Caco-2 (cell line): Measurements from ENCODE around the gene POFUT2. TPM values are rescaled to one million over a fixed set of nuclear protein-coding genes. Genes with fewer than 3 reads are reported as not detected.

Experiments used
- BruUV-seq: library from RNA; stranded (reverse); fragments of 400-500 nt; replicated peaks from 2 replicates; lab custom pipeline; 2021; lab: Mats Ljungman, UMichigan
- CTCF ChIA-PET: fragments of 300-600 bp; sonication (Branson Sonifier 250); formaldehyde crosslinking; loops from one replicate; lab custom pipeline; 2022; ENCODE audit warnings: antibody characterized with exemption; lab: Charles Lee
- POLR2A ChIA-PET: fragments of 300-600 bp; sonication (Branson Sonifier 250); formaldehyde crosslinking; loops from one replicate; lab custom pipeline; 2022; ENCODE audit warnings: antibody characterized with exemption; lab: Charles Lee
- DNase-seq, 2 experiments: peaks; one replicate each; pipeline versions ENCODE4 v3.0.0 to v3.0.0-alpha.2; 2020 to 2022
- H3K27me3 ChIP-seq: replicated peaks from 2 replicates; pipeline ENCODE4 v1.6.0; 2011; ENCODE audit warnings: low read length; ENCODE audit not compliant: control insufficient read depth, insufficient read depth
- H3K36me3 ChIP-seq: 2 replicates; pipeline ENCODE4 v1.5.1; 2011; ENCODE audit warnings: low read length; ENCODE audit not compliant: control insufficient read depth, insufficient read depth
- H3K4me1 ChIP-seq: fragments of 250-450 bp; sonication (Bioruptor Pico); 2 replicates; pipeline ENCODE4 v1.5.1; 2020; ENCODE audit warnings: mild to moderate bottlenecking
- H3K4me3 ChIP-seq: 2 replicates; pipeline ENCODE4 v1.5.1; 2011; ENCODE audit warnings: low read depth, mild to moderate bottlenecking, control low read depth, low read length
- H3K9me3 ChIP-seq: fragments of 250-450 bp; sonication (Bioruptor Pico); 2 replicates; pipeline ENCODE4 v1.5.1; 2020; ENCODE audit warnings: mild to moderate bottlenecking, moderate library complexity
- H3K27ac Mint-ChIP-seq: one replicate; pipeline ENCODE4 v1.8.0; 2022; ENCODE audit warnings: mixed read lengths; ENCODE audit not compliant: unreplicated experiment
- H3K27me3 Mint-ChIP-seq: one replicate; pipeline ENCODE4 v1.8.0; 2022; ENCODE audit warnings: mixed read lengths; ENCODE audit not compliant: insufficient read depth, unreplicated experiment
- H3K36me3 Mint-ChIP-seq: one replicate; pipeline ENCODE4 v1.8.0; 2022; ENCODE audit warnings: mild to moderate bottlenecking, mixed read lengths; ENCODE audit not compliant: insufficient read depth, unreplicated experiment
- H3K4me1 Mint-ChIP-seq: one replicate; pipeline ENCODE4 v1.8.0; 2022; ENCODE audit warnings: low read depth, mixed read lengths; ENCODE audit not compliant: unreplicated experiment
- H3K4me3 Mint-ChIP-seq: one replicate; pipeline ENCODE4 v1.8.0; 2022; ENCODE audit warnings: mild to moderate bottlenecking, moderate library complexity, mixed read lengths; ENCODE audit not compliant: unreplicated experiment
- H3K9me3 Mint-ChIP-seq: one replicate; pipeline ENCODE4 v1.8.0; 2022; ENCODE audit warnings: mixed read lengths; ENCODE audit not compliant: unreplicated experiment
- CTCF ChIP-seq, 2 experiments: fragments of 200-600 bp in 1 of 2; IDR thresholded peaks; 1 replicate in 1 of 2; 2 replicates in 1 of 2; pipeline versions ENCODE4 v1.5.1 to v1.8.0; 2011 to 2022; ENCODE audit warnings: antibody characterized with exemption in 1 of 2, control low read depth in 1 of 2, inconsistent platforms in 1 of 2, low read depth in 1 of 2, low read length in 1 of 2, mild to moderate bottlenecking in 1 of 2, moderate library complexity in 1 of 2; ENCODE audit not compliant: insufficient read depth in 1 of 2, severe bottlenecking in 1 of 2, unreplicated experiment in 1 of 2
- intact Hi-C: fragments of 100-400 bp; cut with micrococcal nuclease; formaldehyde crosslinking; loops from one replicate; pipeline ENCODE4 v1.10.0; 2022; ENCODE audit not compliant: unreplicated experiment
- total RNA-seq: library from RNA; stranded (reverse); gene quantifications from 2 replicates; pipeline ENCODE4 v1.2.3, GENCODE V29; 2022

Gene POFUT2
- total RNA-seq, 1 experiment from 2014 or later = 32.0 TPM

- POLR2A ChIA-PET = interaction anchor here (1.0 kb wide), 1 partner anchor 63 kb away, joined by 3 read pairs; no protein-coding TSS in a partner anchor
These were observed 37.8 kb upstream of the POFUT2 start for GRCh38 chr21:45325206-45326168.

GRCh38 chr21:45324489-45325205 lies 37.0 kb upstream of the POFUT2 start:
- peak; percentile 45 to 68 for DNase-seq
- Histone ChIP-seq H3K36me3 (peaks cover 2% of the 10 kb centered on the region; the same call in 1 of the 2 replicates), H3K4me3 (no peak overlapping the region), H3K9me3 (no peaks in the 10 kb centered on the region), H3K27me3 (no peaks in the 10 kb centered on the region), H3K4me1 (peaks cover 57% of the 10 kb centered on the region)
- ChIA-PET CTCF (interaction anchor here (0.7 to 2.0 kb wide), 2 partner anchors 32 to 231 kb away, joined by 4 to 5 read pairs; no protein-coding TSS in a partner anchor), POLR2A (interaction anchor here (1.0 kb wide), 1 partner anchor 64 kb away, joined by 3 read pairs; no protein-coding TSS in a partner anchor)
- H3K4me3 Mint-ChIP-seq = peak overlapping the region; percentile 16
- no peak for TF ChIP-seq CTCF (IDR thresholded peaks at IDR 0.05; ENCODE audit: insufficient read depth in 1 of 2, low read depth in 1 of 2, low read length in 1 of 2, severe bottlenecking in 1 of 2, unreplicated experiment in 1 of 2)
- no peaks in the 10 kb centered on the region for H3K27me3 Mint-ChIP-seq
- peaks cover 34% of the 10 kb centered on the region for H3K36me3 Mint-ChIP-seq
- H3K9me3 Mint-ChIP-seq = no peaks in the 10 kb centered on the region
- peak overlapping the region; percentile 86 for H3K27ac Mint-ChIP-seq
- H3K4me1 Mint-ChIP-seq = peaks cover 18% of the 10 kb centered on the region
- no TSS peak for BruUV-seq
- intact Hi-C loops = no loop called here

More at GRCh38 chr21:45325206-45326168, 37.8 kb upstream of the POFUT2 start:
- intact Hi-C loops = no loop called here
- peak in 1 of 2 experiments; percentile 30 for DNase-seq
- Mint-ChIP-seq H3K27me3 (no peaks in the 10 kb centered on the region), H3K4me3 (no peak overlapping the region), H3K4me1 (peaks cover 18% of the 10 kb centered on the region), H3K27ac (peak overlapping the region; percentile 48), H3K36me3 (peaks cover 34% of the 10 kb centered on the region), H3K9me3 (no peaks in the 10 kb centered on the region)
- TF ChIP-seq CTCF (IDR thresholded peaks at IDR 0.05; ENCODE audit: insufficient read depth in 1 of 2, low read depth in 1 of 2, low read length in 1 of 2, severe bottlenecking in 1 of 2, unreplicated experiment in 1 of 2) = no peak
- BruUV-seq = no TSS peak
- H3K4me1 ChIP-seq = peaks cover 52% of the 10 kb centered on the region
- peaks cover 2% of the 10 kb centered on the region; the same call in 1 of the 2 replicates for H3K36me3 ChIP-seq
- no peaks in the 10 kb centered on the region for H3K9me3 ChIP-seq
- no peak overlapping the region for H3K4me3 ChIP-seq
- CTCF ChIA-PET = interaction anchor here (1.1 kb wide), 1 partner anchor 31 kb away, joined by 5 read pairs; no protein-coding TSS in a partner anchor
- H3K27me3 ChIP-seq = no peaks in the 10 kb centered on the region
